ENCODE measurements around the gene INPP4A.

DNA sequence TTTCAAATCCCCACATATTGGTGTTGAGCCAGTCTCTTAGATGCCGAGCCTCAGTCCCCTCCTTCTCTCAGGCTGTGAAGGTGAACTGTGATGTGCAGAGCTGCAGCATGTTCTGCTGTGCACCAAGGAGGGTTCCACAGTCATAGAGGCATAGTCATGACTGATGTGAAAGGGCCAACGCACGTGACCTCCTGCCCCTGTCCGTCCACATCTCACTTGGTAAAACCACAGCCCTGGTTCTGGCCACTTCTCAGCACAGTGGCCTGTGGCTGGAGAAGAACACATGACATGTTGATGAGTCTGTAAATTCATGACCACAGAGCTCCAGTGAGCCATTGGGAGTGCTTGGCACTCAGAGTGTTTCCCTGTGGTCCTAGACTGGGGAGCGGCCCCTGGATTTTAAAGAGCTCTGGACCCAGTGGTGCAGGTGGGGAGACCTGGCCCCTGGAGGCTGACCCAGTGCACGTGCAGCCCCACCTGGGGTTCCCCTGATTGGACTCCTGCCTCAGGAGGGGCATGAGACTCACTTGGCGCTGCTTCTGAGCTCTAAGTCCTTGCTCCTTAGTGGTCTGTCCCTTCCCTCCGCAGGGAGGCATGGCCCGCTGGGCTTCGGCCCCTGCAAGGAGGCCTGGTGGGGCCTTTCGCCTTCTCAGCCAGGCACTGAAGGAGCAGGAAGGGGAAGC lies 25.3 kb downstream of the INPP4A start:
- TF ChIP-seq, protein P1, sequence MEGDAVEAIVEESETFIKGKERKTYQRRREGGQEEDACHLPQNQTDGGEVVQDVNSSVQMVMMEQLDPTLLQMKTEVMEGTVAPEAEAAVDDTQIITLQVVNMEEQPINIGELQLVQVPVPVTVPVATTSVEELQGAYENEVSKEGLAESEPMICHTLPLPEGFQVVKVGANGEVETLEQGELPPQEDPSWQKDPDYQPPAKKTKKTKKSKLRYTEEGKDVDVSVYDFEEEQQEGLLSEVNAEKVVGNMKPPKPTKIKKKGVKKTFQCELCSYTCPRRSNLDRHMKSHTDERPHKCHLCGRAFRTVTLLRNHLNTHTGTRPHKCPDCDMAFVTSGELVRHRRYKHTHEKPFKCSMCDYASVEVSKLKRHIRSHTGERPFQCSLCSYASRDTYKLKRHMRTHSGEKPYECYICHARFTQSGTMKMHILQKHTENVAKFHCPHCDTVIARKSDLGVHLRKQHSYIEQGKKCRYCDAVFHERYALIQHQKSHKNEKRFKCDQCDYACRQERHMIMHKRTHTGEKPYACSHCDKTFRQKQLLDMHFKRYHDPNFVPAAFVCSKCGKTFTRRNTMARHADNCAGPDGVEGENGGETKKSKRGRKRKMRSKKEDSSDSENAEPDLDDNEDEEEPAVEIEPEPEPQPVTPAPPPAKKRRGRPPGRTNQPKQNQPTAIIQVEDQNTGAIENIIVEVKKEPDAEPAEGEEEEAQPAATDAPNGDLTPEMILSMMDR (IDR thresholded peaks at IDR 0.05), result no peak
- TF ChIP-seq POLR2A (IDR thresholded peaks at IDR 0.05) (no peak), EP300 (IDR thresholded peaks at IDR 0.05) (no peak)

Data from upper lobe of left lung (tissue), 4 donors.